GM19468 (cell line): Measurements from ENCODE around the gene REEP5.
"Not testable (repeated sequence)": the region's sequence is repeated elsewhere in the genome, so short reads cannot be mapped to it uniquely, and the experiment has no call there.

Source experiments
- ATAC-seq: cut with Tn5 transposase; IDR thresholded peaks from one replicate; pipeline ENCODE4 v1.9.1; 2021; ENCODE audit warnings: mild to moderate bottlenecking, moderate library complexity, moderate number of reproducible peaks; ENCODE audit not compliant: unreplicated experiment; ENCODE audit errors: extremely low read depth

REEP5 gene

GRCh38 chr5:112921833-112922817 is at the start of gene REEP5:
TSS of gene REEP5 (minus strand) at chr5:112922227. CDS start at chr5:112922190, 37 bp downstream.
- peak; percentile 45 for ATAC-seq

GRCh38 chr5:112971276-112971675 is 49.2 kb upstream of the REEP5 start:
- no peak for ATAC-seq

- ATAC-seq, result no peak
These were observed 46.5 kb upstream of the REEP5 start for GRCh38 chr5:112968411-112969106.

GRCh38 chr5:112967520-112968083 is 45.6 kb upstream of the REEP5 start:
- ATAC-seq, result no peak

- ATAC-seq, result no peak
These were observed 43.8 kb upstream of the REEP5 start for GRCh38 chr5:112965733-112966306.

- ATAC-seq, result not testable (repeated sequence)
These were observed 41.3 kb upstream of the REEP5 start for GRCh38 chr5:112963374-112963733.

- ATAC-seq, result no peak
These were observed 39.0 kb upstream of the REEP5 start for GRCh38 chr5:112960863-112961504.

- no peak for ATAC-seq
These were observed 38.3 kb upstream of the REEP5 start for GRCh38 chr5:112960315-112960714.

- ATAC-seq, result not testable (repeated sequence)
These were observed 37.8 kb upstream of the REEP5 start for GRCh38 chr5:112959872-112960271.

- ATAC-seq, result peak; percentile 62
These were observed 36.4 kb upstream of the REEP5 start for GRCh38 chr5:112958093-112959088.

- no peak for ATAC-seq
These were observed 35.2 kb upstream of the REEP5 start for GRCh38 chr5:112957036-112957808.

- ATAC-seq, result no peak
These were observed 34.6 kb upstream of the REEP5 start for GRCh38 chr5:112956606-112957005.

GRCh38 chr5:112951124-112951702 is 29.2 kb upstream of the REEP5 start:
- no peak for ATAC-seq

- ATAC-seq, result no peak
These were observed 26.4 kb upstream of the REEP5 start for GRCh38 chr5:112948458-112948857.

GRCh38 chr5:112940670-112941069 is 18.6 kb upstream of the REEP5 start:
- ATAC-seq, result no peak

GRCh38 chr5:112938286-112938685 is 16.3 kb upstream of the REEP5 start:
- no peak for ATAC-seq

- ATAC-seq, result no peak
These were observed 13.6 kb upstream of the REEP5 start for GRCh38 chr5:112935675-112936074.

- ATAC-seq, result no peak
These were observed 12.3 kb upstream of the REEP5 start for GRCh38 chr5:112934366-112934663.
